GM19351 (cell line): Measurements from ENCODE around the gene TNFRSF25.
A peak's percentile ranks its signal among the peaks of the same experiment; 100 is the strongest.

Experiments used
- ATAC-seq: cut with Tn5 transposase; IDR thresholded peaks from one replicate; pipeline ENCODE4 v1.9.1; 2021; ENCODE audit warnings: mild to moderate bottlenecking, moderate library complexity; ENCODE audit not compliant: unreplicated experiment

Gene TNFRSF25

DNA sequence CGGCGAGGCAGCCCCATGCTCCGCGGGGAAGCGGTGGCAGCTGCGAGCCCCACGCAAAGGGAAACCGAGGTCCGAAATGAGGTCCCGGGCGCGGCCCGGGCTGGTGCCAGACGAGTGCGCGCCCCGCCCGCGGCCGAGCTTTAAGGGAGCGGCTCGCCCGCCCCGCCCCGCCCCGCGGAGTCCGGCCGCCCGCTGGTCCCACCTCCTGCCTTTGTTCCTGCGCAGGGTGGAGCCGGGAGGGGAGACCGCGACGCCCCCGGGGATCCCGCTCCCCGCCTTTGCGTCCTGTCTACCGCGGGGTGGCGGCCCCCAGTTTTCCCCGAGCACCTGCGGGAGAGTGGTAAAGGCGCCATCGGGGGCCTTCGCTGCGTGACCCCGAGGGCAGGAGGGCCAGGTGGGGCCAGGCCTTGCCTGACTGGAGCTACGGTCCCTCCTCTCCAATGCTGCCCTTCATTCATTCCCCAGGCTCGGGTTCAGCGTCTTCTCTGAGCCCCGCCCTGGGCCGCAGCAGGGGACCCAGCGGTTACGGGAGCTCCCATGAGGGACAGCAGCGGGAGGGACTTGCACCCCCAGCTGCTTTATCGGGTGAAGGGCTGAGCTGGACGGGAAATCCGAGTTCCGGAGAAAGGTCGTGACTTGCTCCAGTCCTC is 46.0 kb downstream of the TNFRSF25 start, which contains the start of gene HES2:
Gene HES2, minus strand, starts transcription at position 116 of the 650 bp plus-strand sequence. Its CDS starts 99 bp downstream, at position 17.
- no peak for ATAC-seq

DNA sequence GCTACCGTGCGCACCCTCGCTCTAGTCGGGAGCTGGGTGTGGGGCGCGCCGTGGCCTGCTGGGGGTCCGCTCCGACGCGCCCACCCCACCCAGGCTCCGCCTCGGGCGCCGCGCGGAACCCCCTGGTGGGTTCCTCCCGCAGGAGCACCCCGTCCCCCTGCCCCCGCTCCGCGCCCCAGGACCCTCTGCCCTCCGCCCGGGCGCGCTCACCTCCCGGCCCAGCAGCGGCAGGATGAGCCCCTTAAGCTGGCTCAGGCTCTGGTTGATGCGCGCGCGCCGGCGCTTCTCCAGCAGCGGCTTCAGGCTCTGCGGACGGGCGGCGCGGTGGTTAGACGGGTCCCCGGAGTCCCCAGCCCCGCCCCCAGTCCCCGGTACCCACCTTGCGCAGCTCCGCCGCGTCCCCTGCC is 46.6 kb downstream of the TNFRSF25 start:
- ATAC-seq = no peak

DNA sequence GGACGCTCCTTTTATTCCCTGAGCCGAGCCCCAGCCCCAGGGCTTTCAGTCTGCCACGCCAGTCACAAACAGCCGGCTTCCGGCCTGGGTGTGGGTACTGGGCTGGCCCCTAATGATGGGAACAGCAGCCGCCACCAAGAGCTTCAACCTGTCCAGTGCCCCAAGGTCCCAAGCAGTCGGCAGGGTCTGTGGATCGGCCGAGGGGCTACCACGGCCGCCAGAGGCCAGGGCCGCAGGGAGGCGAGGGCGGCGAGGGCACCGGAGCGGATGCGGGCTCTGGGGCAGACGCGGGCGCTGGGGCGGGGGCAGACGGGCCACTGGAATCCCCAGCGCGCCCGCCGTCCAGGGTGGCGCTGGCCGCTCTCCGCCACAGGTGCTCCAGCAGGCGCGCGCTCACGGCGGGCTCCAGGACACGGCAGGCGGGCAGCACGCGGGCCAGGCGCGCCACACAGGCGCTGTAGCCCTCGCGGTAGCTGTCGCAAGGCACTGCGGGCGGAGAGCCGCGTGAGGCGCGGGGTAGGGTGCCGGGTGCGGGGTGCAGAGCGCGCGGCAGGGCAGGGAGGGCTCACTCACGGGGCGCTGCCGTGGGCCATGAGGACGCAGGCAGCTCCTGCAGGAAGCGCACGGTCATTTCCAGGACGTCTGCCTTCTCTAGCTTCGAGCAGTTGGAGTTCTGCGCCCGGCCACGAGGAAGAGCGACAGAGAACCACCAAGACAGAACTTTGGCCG is 47.1 kb downstream of the TNFRSF25 start:
- ATAC-seq = no peak

DNA sequence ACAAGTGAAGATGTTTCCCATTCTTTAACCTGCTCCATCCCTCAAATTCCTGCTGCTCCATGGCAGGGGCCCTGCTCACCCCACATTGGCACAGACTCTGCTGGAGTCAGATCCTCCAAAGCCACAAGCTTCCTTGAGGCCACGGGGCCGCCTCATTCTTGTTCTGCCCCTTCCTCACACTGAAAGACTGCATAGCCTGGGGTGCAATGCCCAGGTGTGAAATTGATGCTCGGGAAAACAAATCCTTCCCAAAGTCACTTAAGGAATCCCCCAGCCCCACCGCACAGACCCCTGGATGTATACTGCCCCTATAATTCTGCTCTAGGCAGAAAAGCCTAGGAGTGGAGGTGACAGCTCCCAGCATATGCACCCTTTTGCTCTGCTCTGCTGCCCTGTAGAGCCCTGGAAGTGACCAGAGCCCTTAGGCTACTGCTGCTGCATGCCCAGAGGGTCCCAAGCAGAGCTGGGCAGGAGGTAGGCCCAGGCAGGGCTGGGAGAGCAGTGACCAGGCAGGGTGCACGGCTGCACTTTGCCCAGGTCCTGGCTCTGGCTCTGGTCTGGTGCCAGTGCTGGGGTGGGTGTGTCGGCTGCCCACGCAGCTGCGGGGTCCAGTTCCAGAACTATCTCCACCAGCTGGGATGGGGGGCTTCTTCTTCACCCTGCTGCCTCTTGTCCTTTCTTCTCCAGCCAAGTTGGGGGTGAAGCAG is 47.9 kb downstream of the TNFRSF25 start:
- ATAC-seq = no peak

DNA sequence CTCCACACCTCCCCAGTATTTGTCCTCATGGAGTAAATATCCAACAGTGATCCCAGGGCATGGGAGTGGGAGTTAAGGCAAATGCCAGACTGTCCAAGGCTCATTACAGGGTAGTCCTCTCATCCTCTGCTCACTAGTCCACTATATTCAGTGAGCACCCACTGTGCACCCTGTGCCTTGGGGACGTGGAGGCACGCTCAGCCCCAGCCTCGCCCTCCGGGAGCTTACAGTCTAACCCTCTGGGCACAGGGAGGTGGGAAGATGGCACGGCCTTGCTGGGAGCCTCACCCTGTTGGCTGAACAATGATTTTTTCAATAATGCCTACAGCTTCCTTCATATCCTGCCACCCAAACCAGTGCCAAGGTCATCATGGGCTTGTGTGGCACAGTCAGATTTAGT is 49.1 kb downstream of the TNFRSF25 start:
- ATAC-seq = no peak

DNA sequence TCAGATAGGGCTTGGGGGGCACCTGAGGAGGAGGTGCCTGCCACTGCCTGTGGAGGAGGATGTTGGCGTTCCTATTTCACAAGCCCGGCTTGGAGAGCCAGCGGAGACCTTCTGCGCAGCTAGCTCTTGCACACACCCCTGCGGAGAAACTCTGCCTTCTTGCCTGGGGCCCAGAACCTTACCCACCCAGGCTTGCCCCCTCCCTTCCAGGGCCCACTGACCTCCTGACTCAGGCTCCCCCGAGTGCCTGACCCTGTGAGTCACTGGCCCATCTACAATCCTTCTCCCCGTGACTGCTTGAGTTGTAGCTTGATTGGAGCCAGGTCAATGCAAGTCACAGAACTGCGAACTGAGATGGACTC is 49.7 kb downstream of the TNFRSF25 start:
- no peak for ATAC-seq

- no peak for ATAC-seq
Measured at GRCh38 chr1:6414881-6415626, 50.9 kb downstream of the TNFRSF25 start.

DNA sequence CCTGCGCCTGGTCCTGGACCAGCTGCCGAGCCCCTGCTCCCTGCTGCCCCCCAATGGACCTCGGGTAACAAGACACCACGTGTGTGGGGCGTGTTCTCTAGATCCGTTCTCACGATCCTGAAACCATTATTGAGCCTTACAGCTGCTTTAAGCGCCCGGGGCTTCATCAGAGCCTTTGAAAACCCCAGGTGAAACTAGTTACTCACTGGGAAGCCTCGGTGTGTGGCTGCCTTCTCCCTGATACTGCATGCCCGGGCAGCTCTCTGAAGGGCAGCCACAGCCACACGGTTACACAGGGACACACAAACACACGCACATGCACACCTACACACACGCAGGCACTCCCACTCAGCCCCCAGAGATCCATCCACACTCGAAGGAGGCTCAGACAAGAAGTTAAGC is 51.5 kb downstream of the TNFRSF25 start:
- peak; percentile 78 for ATAC-seq

GRCh38 chr1:6412896-6413295 is 53.1 kb downstream of the TNFRSF25 start:
- ATAC-seq = no peak
